GM12873 (cell line): Measurements from ENCODE around the gene ARHGEF4.

Experiments used
- TF ChIP-seq, protein P1 (sequence below): IDR thresholded peaks from 2 replicates; pipeline ENCODE4 v1.5.1; 2012; ENCODE audit warnings: low read depth, mild to moderate bottlenecking, moderate library complexity, low read length, control low read depth; ENCODE audit not compliant: insufficient read depth; ENCODE audit errors: missing control alignments

ARHGEF4 gene

DNA sequence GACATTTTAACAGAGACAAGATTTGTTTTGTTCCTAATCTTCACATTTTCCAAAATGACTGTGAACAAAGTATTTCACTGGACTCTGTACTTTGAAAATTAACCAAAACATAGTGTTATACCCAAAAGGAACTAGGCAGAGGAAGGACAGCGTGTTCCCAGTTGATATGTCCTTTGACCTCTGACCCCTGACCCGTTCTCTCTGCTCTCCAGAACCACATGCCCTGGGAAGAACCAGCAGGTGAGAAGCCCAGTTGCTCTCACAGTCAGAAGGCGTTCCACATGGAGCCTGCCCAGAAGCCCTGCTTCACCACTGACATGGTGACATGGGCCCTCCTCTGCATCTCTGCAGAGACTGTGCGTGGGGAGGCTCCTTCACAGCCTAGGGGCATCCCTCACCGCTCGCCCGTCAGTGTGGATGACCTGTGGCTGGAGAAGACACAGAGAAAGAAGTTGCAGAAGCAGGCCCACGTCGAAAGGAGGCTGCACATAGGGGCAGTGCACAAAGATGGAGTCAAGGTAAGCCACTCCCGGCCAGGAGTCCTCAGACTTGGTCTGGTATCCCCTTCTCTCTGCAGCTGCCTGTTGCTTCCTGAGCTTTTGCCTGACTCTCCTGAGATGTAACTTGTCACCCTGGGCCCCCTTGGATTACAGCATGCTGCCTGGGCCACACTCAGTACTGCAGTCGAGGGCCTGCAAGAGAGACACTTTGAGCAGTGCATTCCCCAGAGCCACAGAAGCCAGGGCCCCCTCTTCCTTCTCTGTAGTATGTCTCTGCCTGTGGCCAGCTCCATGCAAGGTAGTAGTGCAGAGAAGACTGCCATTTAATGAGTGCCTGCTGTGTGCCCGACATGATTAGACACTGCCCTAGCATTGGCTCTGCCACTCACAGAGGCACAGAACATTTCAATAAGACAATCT, 94.3 kb downstream of the ARHGEF4 start:
- TF ChIP-seq, protein P1, sequence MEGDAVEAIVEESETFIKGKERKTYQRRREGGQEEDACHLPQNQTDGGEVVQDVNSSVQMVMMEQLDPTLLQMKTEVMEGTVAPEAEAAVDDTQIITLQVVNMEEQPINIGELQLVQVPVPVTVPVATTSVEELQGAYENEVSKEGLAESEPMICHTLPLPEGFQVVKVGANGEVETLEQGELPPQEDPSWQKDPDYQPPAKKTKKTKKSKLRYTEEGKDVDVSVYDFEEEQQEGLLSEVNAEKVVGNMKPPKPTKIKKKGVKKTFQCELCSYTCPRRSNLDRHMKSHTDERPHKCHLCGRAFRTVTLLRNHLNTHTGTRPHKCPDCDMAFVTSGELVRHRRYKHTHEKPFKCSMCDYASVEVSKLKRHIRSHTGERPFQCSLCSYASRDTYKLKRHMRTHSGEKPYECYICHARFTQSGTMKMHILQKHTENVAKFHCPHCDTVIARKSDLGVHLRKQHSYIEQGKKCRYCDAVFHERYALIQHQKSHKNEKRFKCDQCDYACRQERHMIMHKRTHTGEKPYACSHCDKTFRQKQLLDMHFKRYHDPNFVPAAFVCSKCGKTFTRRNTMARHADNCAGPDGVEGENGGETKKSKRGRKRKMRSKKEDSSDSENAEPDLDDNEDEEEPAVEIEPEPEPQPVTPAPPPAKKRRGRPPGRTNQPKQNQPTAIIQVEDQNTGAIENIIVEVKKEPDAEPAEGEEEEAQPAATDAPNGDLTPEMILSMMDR: no peak

DNA sequence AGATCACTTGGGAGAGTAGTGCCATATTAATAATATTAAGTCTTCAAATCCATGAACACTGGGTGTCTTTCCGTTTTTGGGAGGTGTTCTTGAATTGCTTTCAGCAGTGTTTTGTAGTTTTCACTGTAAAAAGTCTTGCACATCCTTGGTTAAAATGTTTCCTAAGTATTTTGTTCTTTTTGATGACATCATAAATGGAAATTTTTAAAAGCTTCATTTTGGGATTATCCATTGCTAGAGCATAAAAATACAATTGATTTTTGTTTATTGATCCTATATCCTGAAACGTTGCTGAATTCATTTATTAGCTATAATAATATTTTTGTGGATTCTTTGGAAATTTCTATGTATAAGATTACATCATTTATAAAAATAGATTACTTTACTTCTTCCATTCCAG, 96.8 kb downstream of the ARHGEF4 start:
- TF ChIP-seq, protein P1: no peak

- TF ChIP-seq, protein P1: no peak
Observed at GRCh38 chr2:130936451-130936850, 99.7 kb downstream of the ARHGEF4 start.

GRCh38 chr2:130947967-130948366, 111.3 kb downstream of the ARHGEF4 start:
- TF ChIP-seq, protein P1: no peak

DNA sequence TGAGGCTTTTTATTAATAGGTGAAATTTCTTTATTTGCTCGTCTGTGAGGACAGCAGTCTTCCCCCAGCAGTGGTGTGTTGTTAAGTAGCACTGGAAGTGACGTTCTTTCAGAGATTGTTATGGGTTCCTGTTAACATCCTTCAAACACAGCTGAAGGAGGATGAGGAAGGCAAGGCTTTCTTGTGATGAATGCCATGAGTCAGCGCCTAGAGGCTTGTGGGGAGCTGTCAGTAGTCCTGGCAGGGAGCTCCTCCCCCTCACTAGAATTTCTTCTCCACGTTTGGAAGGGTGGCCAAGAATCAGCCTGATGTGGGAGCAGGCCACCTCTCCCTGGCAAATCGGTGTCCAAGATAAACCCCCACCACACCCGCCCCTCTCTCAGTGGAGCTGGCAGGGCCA, 113.2 kb downstream of the ARHGEF4 start:
- TF ChIP-seq, protein P1: no peak

GRCh38 chr2:130951018-130951417, 114.3 kb downstream of the ARHGEF4 start:
- TF ChIP-seq, protein P1: no peak

- TF ChIP-seq, protein P1: no peak
Observed at GRCh38 chr2:130954873-130955272, 118.2 kb downstream of the ARHGEF4 start.
